ENCODE measurements around the gene TSPAN19. TPM values are rescaled to one million over a fixed set of nuclear protein-coding genes. Genes with fewer than 3 reads are reported as not detected.

The TSPAN19 gene
- total RNA-seq, 1 donor from 2014 or later, result not detected

DNA sequence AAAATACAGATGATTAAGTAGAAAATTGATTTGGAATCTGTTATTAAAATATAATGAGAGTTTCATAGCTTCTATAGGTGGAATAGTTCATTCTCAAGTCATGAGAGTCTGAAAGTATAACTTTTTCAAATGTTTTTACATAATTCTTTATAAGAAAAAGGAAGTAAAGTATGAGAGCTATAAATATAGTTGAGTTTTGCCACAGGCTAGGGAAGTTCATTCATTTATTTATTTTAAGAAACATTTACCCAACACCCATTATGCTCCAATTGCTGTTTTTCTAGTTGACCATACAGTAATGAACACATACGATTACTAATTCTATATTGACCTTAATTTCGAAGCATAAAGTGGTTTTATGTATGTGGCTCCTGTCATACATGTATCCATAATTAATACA is 24.8 kb upstream of the TSPAN19 start:
- no peaks in the 10 kb centered on the region for H3K4me1 Mint-ChIP-seq (ENCODE audit: low read depth)
- no peak overlapping the region for H3K4me3 Mint-ChIP-seq (ENCODE audit: unreplicated experiment)
- H3K36me3 Mint-ChIP-seq (ENCODE audit: low read depth), result no peaks in the 10 kb centered on the region
- TF ChIP-seq, protein P1, sequence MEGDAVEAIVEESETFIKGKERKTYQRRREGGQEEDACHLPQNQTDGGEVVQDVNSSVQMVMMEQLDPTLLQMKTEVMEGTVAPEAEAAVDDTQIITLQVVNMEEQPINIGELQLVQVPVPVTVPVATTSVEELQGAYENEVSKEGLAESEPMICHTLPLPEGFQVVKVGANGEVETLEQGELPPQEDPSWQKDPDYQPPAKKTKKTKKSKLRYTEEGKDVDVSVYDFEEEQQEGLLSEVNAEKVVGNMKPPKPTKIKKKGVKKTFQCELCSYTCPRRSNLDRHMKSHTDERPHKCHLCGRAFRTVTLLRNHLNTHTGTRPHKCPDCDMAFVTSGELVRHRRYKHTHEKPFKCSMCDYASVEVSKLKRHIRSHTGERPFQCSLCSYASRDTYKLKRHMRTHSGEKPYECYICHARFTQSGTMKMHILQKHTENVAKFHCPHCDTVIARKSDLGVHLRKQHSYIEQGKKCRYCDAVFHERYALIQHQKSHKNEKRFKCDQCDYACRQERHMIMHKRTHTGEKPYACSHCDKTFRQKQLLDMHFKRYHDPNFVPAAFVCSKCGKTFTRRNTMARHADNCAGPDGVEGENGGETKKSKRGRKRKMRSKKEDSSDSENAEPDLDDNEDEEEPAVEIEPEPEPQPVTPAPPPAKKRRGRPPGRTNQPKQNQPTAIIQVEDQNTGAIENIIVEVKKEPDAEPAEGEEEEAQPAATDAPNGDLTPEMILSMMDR (IDR thresholded peaks at IDR 0.05), result no peak
- H3K27me3 Mint-ChIP-seq (ENCODE audit: low read depth), result peaks cover 33% of the 10 kb centered on the region
- no peak for DNase-seq (ENCODE audit: low spot score)
- no peak overlapping the region for H3K27ac Mint-ChIP-seq (ENCODE audit: unreplicated experiment)
- H3K9me3 Mint-ChIP-seq (ENCODE audit: low read depth), result no peaks in the 10 kb centered on the region

DNA sequence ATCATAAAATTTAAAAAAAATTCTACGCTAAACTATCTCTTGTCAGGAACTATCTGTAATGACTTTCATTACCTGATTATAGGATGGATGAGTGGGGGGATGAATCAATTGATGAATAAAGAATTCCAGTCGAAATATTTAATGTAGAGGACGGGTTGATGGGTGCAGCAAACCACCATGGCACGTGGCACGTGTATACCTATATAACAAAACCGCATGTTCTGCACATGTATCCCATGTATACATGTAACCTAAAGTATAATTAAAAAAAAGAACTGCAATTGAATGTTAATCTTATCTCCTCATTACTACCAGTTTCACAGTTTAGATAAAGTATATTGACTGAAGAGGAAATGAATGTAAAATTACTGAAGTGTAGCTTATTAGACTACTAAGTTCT is 23.5 kb upstream of the TSPAN19 start:
- H3K4me1 Mint-ChIP-seq (ENCODE audit: low read depth), result no peaks in the 10 kb centered on the region
- no peaks in the 10 kb centered on the region for H3K9me3 Mint-ChIP-seq (ENCODE audit: low read depth)
- H3K27ac Mint-ChIP-seq (ENCODE audit: unreplicated experiment), result no peak overlapping the region
- DNase-seq (ENCODE audit: low spot score), result no peak
- H3K36me3 Mint-ChIP-seq (ENCODE audit: low read depth), result no peaks in the 10 kb centered on the region
- peaks cover 43% of the 10 kb centered on the region for H3K27me3 Mint-ChIP-seq (ENCODE audit: low read depth)
- H3K4me3 Mint-ChIP-seq (ENCODE audit: unreplicated experiment), result no peak overlapping the region
- TF ChIP-seq, protein P1 (IDR thresholded peaks at IDR 0.05), result no peak

DNA sequence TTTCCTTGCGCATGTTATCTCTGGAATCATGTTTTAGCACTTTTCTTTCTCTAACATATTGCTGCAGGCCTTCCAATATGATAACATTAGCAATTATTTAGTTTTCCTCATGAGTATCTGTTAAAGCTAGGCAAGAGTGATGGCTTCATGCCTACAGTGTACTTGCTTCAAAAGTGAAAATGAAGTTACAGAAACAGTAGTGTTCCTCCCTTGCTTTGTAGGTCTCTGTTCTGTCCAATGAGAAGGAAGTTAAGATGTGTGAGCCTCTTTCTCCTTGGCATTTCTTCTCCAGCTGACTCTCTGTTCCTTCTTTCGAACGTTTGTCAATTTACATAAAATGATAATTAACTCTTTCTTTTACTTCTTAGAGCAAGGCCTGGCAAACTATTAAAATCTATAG is 22.3 kb upstream of the TSPAN19 start:
- TF ChIP-seq, protein P1 (IDR thresholded peaks at IDR 0.05), result no peak
- no peak for DNase-seq (ENCODE audit: low spot score)
- peaks cover 44% of the 10 kb centered on the region for H3K27me3 Mint-ChIP-seq (ENCODE audit: low read depth)
- no peaks in the 10 kb centered on the region for H3K4me1 Mint-ChIP-seq (ENCODE audit: low read depth)
- H3K9me3 Mint-ChIP-seq (ENCODE audit: low read depth), result no peaks in the 10 kb centered on the region
- H3K36me3 Mint-ChIP-seq (ENCODE audit: low read depth), result no peaks in the 10 kb centered on the region
- no peak overlapping the region for H3K4me3 Mint-ChIP-seq (ENCODE audit: unreplicated experiment)
- no peak overlapping the region for H3K27ac Mint-ChIP-seq (ENCODE audit: unreplicated experiment)

DNA sequence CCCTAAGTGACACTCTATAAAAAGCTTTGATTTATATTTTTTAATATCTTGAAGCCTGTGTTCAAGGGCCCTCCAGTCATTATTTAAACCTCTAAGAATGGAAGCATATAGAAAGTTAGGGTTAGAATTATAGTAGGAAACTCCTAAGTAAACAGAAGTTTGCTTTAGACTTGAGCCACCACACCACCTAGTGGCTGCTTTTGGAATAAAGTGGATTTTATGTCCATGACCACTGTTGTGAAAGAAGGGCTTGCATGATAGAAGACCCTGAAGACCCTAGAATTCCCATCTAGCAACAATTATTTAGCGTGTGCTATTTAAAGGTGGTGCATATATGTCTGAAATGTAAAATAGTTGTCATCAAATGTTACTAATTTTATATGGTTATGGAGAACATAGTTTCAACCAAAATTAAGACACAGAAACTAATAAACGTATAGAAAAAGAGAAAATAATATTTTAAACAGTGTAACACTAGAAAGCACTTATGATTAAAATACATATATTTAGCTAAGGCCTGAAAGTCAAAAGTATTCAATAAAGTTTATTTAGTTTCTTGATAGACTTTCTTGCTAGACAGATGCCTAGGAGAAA is 21.4 kb upstream of the TSPAN19 start:
- Mint-ChIP-seq H3K4me3 (ENCODE audit: unreplicated experiment) (no peak overlapping the region), H3K36me3 (ENCODE audit: low read depth) (no peaks in the 10 kb centered on the region), H3K9me3 (ENCODE audit: low read depth) (no peaks in the 10 kb centered on the region), H3K27ac (ENCODE audit: unreplicated experiment) (no peak overlapping the region), H3K27me3 (ENCODE audit: low read depth) (peaks cover 42% of the 10 kb centered on the region), H3K4me1 (ENCODE audit: low read depth) (no peaks in the 10 kb centered on the region)
- TF ChIP-seq, protein P1 (IDR thresholded peaks at IDR 0.05), result peak; percentile 86
- no peak for DNase-seq (ENCODE audit: low spot score)

DNA sequence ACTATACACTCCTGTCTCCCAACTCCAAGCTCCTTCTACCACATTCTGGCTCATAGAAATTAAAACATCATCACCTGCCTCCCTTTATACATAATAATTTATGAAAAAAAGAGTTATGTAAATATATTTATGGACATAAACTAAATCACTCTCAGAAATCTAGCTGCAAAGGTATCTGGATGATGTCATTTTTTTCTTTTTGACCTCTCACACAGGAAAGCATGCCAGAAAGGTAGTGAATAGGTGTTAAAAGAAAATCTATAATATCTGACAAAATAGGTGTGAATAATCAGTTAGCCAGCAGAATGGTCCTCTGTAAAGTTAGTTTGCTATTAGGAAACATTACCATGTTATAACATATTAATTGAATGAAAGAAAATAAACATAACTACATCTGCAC is 7.8 kb upstream of the TSPAN19 start:
- peaks cover 19% of the 10 kb centered on the region for H3K27me3 Mint-ChIP-seq (ENCODE audit: low read depth)
- TF ChIP-seq, protein P1 (IDR thresholded peaks at IDR 0.05), result no peak
- DNase-seq (ENCODE audit: low spot score), result no peak
- no peak overlapping the region for H3K4me3 Mint-ChIP-seq (ENCODE audit: unreplicated experiment)
- no peaks in the 10 kb centered on the region for H3K4me1 Mint-ChIP-seq (ENCODE audit: low read depth)
- no peaks in the 10 kb centered on the region for H3K36me3 Mint-ChIP-seq (ENCODE audit: low read depth)
- H3K9me3 Mint-ChIP-seq (ENCODE audit: low read depth), result no peaks in the 10 kb centered on the region
- H3K27ac Mint-ChIP-seq (ENCODE audit: unreplicated experiment), result no peak overlapping the region
